ENCODE data around the gene FIS1. TPM values are rescaled to one million over a fixed set of nuclear protein-coding genes. Genes with fewer than 3 reads are reported as not detected.
"Not testable (repeated sequence)": the region's sequence is repeated elsewhere in the genome, so short reads cannot be mapped to it uniquely, and the experiment has no call there.

FIS1 gene
- total and polyA plus RNA-seq, 9 donors: 124 to 178 (median 137) TPM

DNA sequence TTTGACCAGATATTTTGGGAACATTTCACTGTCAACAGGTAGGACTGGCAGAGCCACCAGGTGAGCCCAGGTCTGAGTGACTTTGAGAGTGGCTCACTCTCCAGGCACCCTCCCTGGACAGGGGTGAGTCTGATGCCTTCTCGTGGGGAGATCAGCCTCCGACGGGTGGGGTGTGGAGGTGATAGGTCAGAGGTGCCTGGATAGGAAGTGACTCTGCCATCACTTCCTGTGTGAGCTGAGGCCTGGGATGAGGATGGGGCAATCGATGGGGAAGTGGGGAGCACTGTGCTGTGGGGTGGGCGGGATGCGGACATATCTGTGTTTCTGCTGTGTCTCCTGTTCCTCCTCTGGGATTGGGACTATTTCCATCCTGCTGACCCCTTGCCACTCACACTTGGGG, 42.2 kb upstream of the FIS1 start:
- H3K9me3 ChIP-seq (replicated peaks; ENCODE audit: control insufficient read depth, low read depth, low read length): no peaks in the 10 kb centered on the region
- no peaks in the 10 kb centered on the region for H3K36me3 ChIP-seq (ENCODE audit: control insufficient read depth, insufficient read depth, low read length)
- H3K27ac ChIP-seq (ENCODE audit: low read length): no peak overlapping the region
- H3K4me3 ChIP-seq (ENCODE audit: low read length): no peak overlapping the region
- 47% methylated on average over 3 of the region's 6 CpGs for WGBS (ENCODE audit: insufficient coverage)
- peaks cover 4% of the 10 kb centered on the region for H3K4me1 ChIP-seq (ENCODE audit: control insufficient read depth, insufficient read depth, low read length)
- H3K27me3 ChIP-seq (ENCODE audit: control insufficient read depth, insufficient read depth, low read length): peaks cover 26% of the 10 kb centered on the region
- no peak for DNase-seq

DNA sequence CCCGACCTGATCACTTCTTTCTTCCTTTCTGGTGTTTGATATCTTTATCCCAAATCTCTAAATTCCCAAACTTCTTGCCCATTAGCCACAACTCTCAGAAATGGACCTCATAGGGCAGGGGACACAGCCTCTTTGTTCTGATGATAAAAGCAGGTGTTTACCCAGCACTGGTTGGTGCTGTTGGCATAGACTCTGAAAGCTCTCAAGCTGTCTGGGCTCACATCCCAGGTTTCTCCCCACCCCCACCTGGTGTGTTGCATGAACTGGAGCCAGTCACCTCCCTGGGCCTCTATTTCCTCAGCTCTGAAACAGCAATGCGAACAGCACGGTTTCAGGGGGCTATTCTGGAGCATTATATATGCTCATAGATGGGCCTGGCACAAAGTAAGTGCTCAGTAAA, 41.0 kb upstream of the FIS1 start:
- not testable (repeated sequence) for H3K27ac ChIP-seq (ENCODE audit: low read length); H3K36me3 ChIP-seq (ENCODE audit: control insufficient read depth, insufficient read depth, low read length); H3K4me3 ChIP-seq (ENCODE audit: low read length); H3K4me1 ChIP-seq (ENCODE audit: control insufficient read depth, insufficient read depth, low read length); H3K9me3 ChIP-seq (replicated peaks; ENCODE audit: control insufficient read depth, low read depth, low read length); DNase-seq
- H3K27me3 ChIP-seq (ENCODE audit: control insufficient read depth, insufficient read depth, low read length): peaks cover 16% of the 10 kb centered on the region
- no CpG with 5 or more reads among the region's 3 CpGs for WGBS (ENCODE audit: insufficient coverage)

GRCh38 chr7:101285171-101285570, 40.3 kb upstream of the FIS1 start:
- peaks cover 11% of the 10 kb centered on the region for H3K27me3 ChIP-seq (ENCODE audit: control insufficient read depth, insufficient read depth, low read length)

GRCh38 chr7:101280912-101281311, 36.0 kb upstream of the FIS1 start:
- 90% methylated on average over 7 of the region's 8 CpGs for WGBS (ENCODE audit: insufficient coverage)
- DNase-seq; H3K9me3 ChIP-seq (replicated peaks; ENCODE audit: control insufficient read depth, low read depth, low read length); H3K27ac ChIP-seq (ENCODE audit: low read length); H3K4me3 ChIP-seq (ENCODE audit: low read length); H3K36me3 ChIP-seq (ENCODE audit: control insufficient read depth, insufficient read depth, low read length); H3K4me1 ChIP-seq (ENCODE audit: control insufficient read depth, insufficient read depth, low read length); H3K27me3 ChIP-seq (ENCODE audit: control insufficient read depth, insufficient read depth, low read length): not testable (repeated sequence)

More at GRCh38 chr7:101285171-101285570, 40.3 kb upstream of the FIS1 start:
- no peaks in the 10 kb centered on the region for H3K9me3 ChIP-seq (replicated peaks; ENCODE audit: control insufficient read depth, low read depth, low read length)
- H3K36me3 ChIP-seq (ENCODE audit: control insufficient read depth, insufficient read depth, low read length): no peaks in the 10 kb centered on the region
- WGBS (ENCODE audit: insufficient coverage): 83% methylated on average over 5 of the region's 9 CpGs
- no peak overlapping the region for H3K4me3 ChIP-seq (ENCODE audit: low read length)
- peaks cover 4% of the 10 kb centered on the region for H3K4me1 ChIP-seq (ENCODE audit: control insufficient read depth, insufficient read depth, low read length)
- DNase-seq: no peak
- H3K27ac ChIP-seq (ENCODE audit: low read length): no peak overlapping the region

DNA sequence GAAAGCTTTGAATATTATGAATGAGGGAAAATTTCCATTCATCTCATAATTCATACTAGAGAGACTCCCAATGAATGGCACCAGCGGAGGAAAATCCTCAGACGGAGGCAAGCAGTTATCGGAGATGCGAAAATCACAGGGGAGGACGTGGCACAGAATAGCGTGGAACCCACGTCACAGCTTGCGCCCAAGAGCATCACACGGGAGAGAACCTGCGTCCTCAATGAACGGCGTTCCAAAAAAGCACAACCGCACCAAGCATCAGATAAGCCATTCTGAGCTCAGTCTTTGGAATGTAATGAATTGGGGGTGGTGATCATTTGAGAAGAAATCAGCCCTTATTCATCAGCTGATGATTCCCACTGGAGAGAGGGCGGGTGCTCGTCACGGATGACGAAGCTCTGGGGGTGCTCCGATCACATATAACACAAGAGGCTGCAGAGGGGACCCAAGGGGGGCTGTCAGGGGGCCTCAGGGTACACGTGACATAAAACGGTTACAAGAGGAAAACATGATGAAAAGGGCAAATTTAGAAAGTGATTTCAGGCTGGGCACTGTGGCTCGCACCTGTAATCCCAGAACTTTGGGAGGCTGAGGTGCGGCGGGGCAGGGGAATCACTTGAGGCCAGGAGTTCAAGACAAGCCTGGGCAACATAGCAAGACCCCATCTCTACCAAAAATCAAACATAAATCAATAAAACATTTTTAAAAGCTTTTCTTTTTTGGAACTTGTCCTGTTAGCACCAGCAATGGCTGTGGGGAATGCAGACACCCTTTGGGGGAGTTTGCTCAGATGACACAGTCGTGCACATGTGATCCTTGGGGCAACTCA, 33.8 kb upstream of the FIS1 start:
- Histone ChIP-seq H3K4me1 (ENCODE audit: control insufficient read depth, insufficient read depth, low read length) (peaks cover 4% of the 10 kb centered on the region), H3K36me3 (ENCODE audit: control insufficient read depth, insufficient read depth, low read length) (no peaks in the 10 kb centered on the region), H3K27me3 (ENCODE audit: control insufficient read depth, insufficient read depth, low read length) (peaks cover 4% of the 10 kb centered on the region), H3K9me3 (replicated peaks; ENCODE audit: control insufficient read depth, low read depth, low read length) (no peaks in the 10 kb centered on the region), H3K4me3 (ENCODE audit: low read length) (no peak overlapping the region), H3K27ac (ENCODE audit: low read length) (no peak overlapping the region)
- DNase-seq: no peak
- WGBS (ENCODE audit: insufficient coverage): 91% methylated on average over 13 of the region's 24 CpGs

- Histone ChIP-seq H3K27ac (ENCODE audit: low read length) (no peak overlapping the region), H3K9me3 (replicated peaks; ENCODE audit: control insufficient read depth, low read depth, low read length) (no peaks in the 10 kb centered on the region), H3K36me3 (ENCODE audit: control insufficient read depth, insufficient read depth, low read length) (no peaks in the 10 kb centered on the region), H3K4me1 (ENCODE audit: control insufficient read depth, insufficient read depth, low read length) (no peaks in the 10 kb centered on the region), H3K27me3 (ENCODE audit: control insufficient read depth, insufficient read depth, low read length) (peaks cover 4% of the 10 kb centered on the region), H3K4me3 (ENCODE audit: low read length) (no peak overlapping the region)
- WGBS (ENCODE audit: insufficient coverage): 82% methylated on average over 6 of the region's 9 CpGs
- no peak for DNase-seq
These were observed 32.3 kb upstream of the FIS1 start for GRCh38 chr7:101277155-101277554.

- Histone ChIP-seq H3K27me3 (ENCODE audit: control insufficient read depth, insufficient read depth, low read length) (no peaks in the 10 kb centered on the region), H3K4me1 (ENCODE audit: control insufficient read depth, insufficient read depth, low read length) (no peaks in the 10 kb centered on the region), H3K4me3 (ENCODE audit: low read length) (no peak overlapping the region), H3K9me3 (replicated peaks; ENCODE audit: control insufficient read depth, low read depth, low read length) (no peaks in the 10 kb centered on the region), H3K36me3 (ENCODE audit: control insufficient read depth, insufficient read depth, low read length) (no peaks in the 10 kb centered on the region), H3K27ac (ENCODE audit: low read length) (no peak overlapping the region)
- no peak for DNase-seq
- WGBS (ENCODE audit: insufficient coverage): no CpG with 5 or more reads among the region's 4 CpGs
These were observed 28.3 kb upstream of the FIS1 start for GRCh38 chr7:101273206-101273605.

DNA sequence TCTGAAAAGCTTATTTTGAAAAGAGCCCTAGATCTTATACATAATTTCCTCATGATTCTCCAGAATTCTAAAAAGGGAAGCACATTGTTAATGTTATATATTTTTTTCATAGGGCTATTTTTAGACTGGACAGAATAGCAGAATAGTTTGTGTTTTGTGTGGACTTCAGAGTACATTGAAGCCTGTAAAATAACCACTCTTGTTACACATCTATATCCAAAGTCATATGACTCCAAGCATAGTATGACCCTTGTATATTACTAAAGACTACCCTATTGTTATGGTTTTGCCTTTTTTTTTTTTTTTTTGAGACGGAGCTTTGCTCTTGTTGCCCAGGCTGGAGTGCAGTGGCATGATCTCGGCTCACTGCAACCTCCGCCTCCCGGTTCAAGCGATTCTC, 26.1 kb upstream of the FIS1 start:
- Histone ChIP-seq H3K36me3 (ENCODE audit: control insufficient read depth, insufficient read depth, low read length) (no peaks in the 10 kb centered on the region), H3K4me1 (ENCODE audit: control insufficient read depth, insufficient read depth, low read length) (no peaks in the 10 kb centered on the region), H3K27me3 (ENCODE audit: control insufficient read depth, insufficient read depth, low read length) (no peaks in the 10 kb centered on the region), H3K4me3 (ENCODE audit: low read length) (no peak overlapping the region), H3K27ac (ENCODE audit: low read length) (no peak overlapping the region), H3K9me3 (replicated peaks; ENCODE audit: control insufficient read depth, low read depth, low read length) (no peaks in the 10 kb centered on the region)
- 89% methylated on average over 4 of the region's 5 CpGs for WGBS (ENCODE audit: insufficient coverage)
- DNase-seq: no peak

GRCh38 chr7:101269664-101270063, 24.8 kb upstream of the FIS1 start:
- Histone ChIP-seq H3K9me3 (replicated peaks; ENCODE audit: control insufficient read depth, low read depth, low read length) (no peaks in the 10 kb centered on the region), H3K27ac (ENCODE audit: low read length) (no peak overlapping the region), H3K4me3 (ENCODE audit: low read length) (no peak overlapping the region), H3K4me1 (ENCODE audit: control insufficient read depth, insufficient read depth, low read length) (no peaks in the 10 kb centered on the region), H3K27me3 (ENCODE audit: control insufficient read depth, insufficient read depth, low read length) (no peaks in the 10 kb centered on the region), H3K36me3 (ENCODE audit: control insufficient read depth, insufficient read depth, low read length) (no peaks in the 10 kb centered on the region)
- no peak for DNase-seq
- WGBS (ENCODE audit: insufficient coverage): 92% methylated on average over 18 of the region's 21 CpGs

DNA sequence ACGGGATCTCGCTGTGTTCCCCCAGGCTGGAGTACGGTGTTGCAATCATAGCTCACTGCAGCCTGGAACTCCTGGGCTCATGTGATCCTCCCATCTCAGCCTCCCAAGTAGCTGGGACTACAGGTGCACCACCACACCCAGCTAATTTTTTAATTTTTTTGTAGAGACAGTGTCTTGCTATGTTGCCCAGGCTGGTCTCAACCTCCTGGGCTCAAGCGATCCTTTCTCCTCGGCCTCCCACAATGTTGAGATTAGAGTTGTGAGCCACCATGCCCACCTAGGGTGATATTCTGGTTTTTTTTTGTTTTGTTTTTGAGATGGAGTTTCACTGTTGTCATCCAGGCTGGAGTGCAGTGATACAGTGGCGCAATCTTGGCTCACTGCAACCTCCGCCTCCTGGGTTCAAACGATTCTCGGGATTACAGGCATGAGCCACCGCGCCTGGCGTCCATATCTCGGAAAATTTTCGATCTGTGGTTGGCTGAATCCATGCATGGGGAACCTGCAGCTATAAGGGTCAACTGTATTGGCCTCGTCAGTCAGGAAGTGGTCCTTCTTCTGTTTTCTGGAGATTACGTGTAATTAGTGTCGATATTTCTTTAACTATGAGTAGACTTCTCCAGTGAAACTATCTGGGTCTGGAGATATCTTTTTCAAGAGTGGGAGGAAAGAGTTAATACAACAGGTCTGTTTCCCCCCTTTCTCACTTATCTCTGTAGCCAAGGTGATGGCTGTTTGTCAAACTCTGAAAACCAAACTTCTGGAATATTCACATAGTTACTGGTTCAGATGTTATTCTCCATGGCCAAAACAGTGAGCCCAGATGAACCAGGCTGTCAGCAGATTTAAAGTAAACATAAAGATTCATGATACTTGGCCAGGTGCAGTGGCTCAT, 21.0 kb upstream of the FIS1 start:
- 82% methylated on average over 11 of the region's 17 CpGs for WGBS (ENCODE audit: insufficient coverage)
- Histone ChIP-seq H3K36me3 (ENCODE audit: control insufficient read depth, insufficient read depth, low read length) (no peaks in the 10 kb centered on the region), H3K4me1 (ENCODE audit: control insufficient read depth, insufficient read depth, low read length) (no peaks in the 10 kb centered on the region), H3K4me3 (ENCODE audit: low read length) (no peak overlapping the region), H3K27ac (ENCODE audit: low read length) (no peak overlapping the region), H3K27me3 (ENCODE audit: control insufficient read depth, insufficient read depth, low read length) (peaks cover 2% of the 10 kb centered on the region), H3K9me3 (replicated peaks; ENCODE audit: control insufficient read depth, low read depth, low read length) (no peaks in the 10 kb centered on the region)
- DNase-seq: no peak

All from muscle of leg (tissue), 11 donors.